SK-N-SH treated with all-trans-retinoic acid at 6 μM for 48 hours (cell line): ENCODE data around the gene ABCA9.
"Not testable (repeated sequence)": the region's sequence is repeated elsewhere in the genome, so short reads cannot be mapped to it uniquely, and the experiment has no call there.

Experiments
- ATAC-seq: fragments of 200-7000 bp; cut with Tn5 transposase; 3 replicates; pipeline ENCODE4 v1.9.1; 2020; ENCODE audit warnings: mild to moderate bottlenecking, moderate library complexity
- BACH2 ChIP-seq: fragments of 250-450 bp; sonication (Bioruptor Pico); IDR thresholded peaks from 2 replicates; pipeline ENCODE4 v1.9.0; 2021; ENCODE audit warnings: mild to moderate bottlenecking, borderline replicate concordance
- CREB5 ChIP-seq: fragments of 250-450 bp; sonication (Bioruptor Pico); IDR thresholded peaks from 2 replicates; pipeline ENCODE4 v1.5.1; 2020; ENCODE audit warnings: low read depth, mild to moderate bottlenecking, moderate library complexity
- CSDC2 ChIP-seq: fragments of 250-450 bp; sonication (Bioruptor Pico); IDR thresholded peaks from 2 replicates; pipeline ENCODE4 v1.5.0; 2020; ENCODE audit warnings: mild to moderate bottlenecking, moderate library complexity
- CSRNP3 ChIP-seq: fragments of 250-450 bp; sonication (Bioruptor Pico); IDR thresholded peaks from 2 replicates; pipeline ENCODE4 v1.5.1; 2021; ENCODE audit warnings: mild to moderate bottlenecking, moderate library complexity
- ESRRG ChIP-seq: fragments of 250-450 bp; sonication (Bioruptor Pico); IDR thresholded peaks from 2 replicates; pipeline ENCODE4 v1.6.1; 2021; ENCODE audit warnings: mild to moderate bottlenecking
- ISL1 ChIP-seq: fragments of 250-450 bp; sonication (Bioruptor Pico); IDR thresholded peaks from 2 replicates; pipeline ENCODE4 v2.1.2; 2022; ENCODE audit warnings: mild to moderate bottlenecking, moderate library complexity
- OSR1 ChIP-seq: fragments of 250-450 bp; sonication (Bioruptor Pico); IDR thresholded peaks from 2 replicates; pipeline ENCODE4 v1.8.0; 2022; ENCODE audit warnings: moderate library complexity, mild to moderate bottlenecking, inconsistent platforms
- PATZ1 ChIP-seq: fragments of 250-450 bp; sonication (Bioruptor Pico); IDR thresholded peaks from 2 replicates; pipeline ENCODE4 v1.8.0; 2020; ENCODE audit warnings: mild to moderate bottlenecking, moderate library complexity, borderline replicate concordance
- POU6F1 ChIP-seq: fragments of 250-450 bp; sonication (Bioruptor Pico); IDR thresholded peaks from 2 replicates; pipeline ENCODE4 v1.8.0; 2021; ENCODE audit warnings: low read depth, mild to moderate bottlenecking, moderate library complexity, borderline replicate concordance
- PPARA ChIP-seq: fragments of 250-450 bp; sonication (Bioruptor Pico); IDR thresholded peaks from 2 replicates; pipeline ENCODE4 v1.5.0; 2020; ENCODE audit warnings: mild to moderate bottlenecking, borderline replicate concordance
- RARB ChIP-seq: fragments of 250-450 bp; sonication (Bioruptor Pico); IDR thresholded peaks from 2 replicates; pipeline ENCODE4 v1.8.0; 2021; ENCODE audit warnings: mild to moderate bottlenecking, moderate library complexity
- SNAI2 ChIP-seq: fragments of 250-450 bp; sonication (Bioruptor Pico); IDR thresholded peaks from 2 replicates; pipeline ENCODE4 v1.5.0; 2020; ENCODE audit warnings: mild to moderate bottlenecking, moderate library complexity
- TCF4 ChIP-seq: fragments of 250-450 bp; sonication (Bioruptor Pico); IDR thresholded peaks from 2 replicates; pipeline ENCODE4 v1.8.0; 2021; ENCODE audit warnings: mild to moderate bottlenecking, moderate library complexity, borderline replicate concordance
- TOX ChIP-seq: fragments of 250-450 bp; sonication (Bioruptor Pico); IDR thresholded peaks from 2 replicates; pipeline ENCODE4 v1.8.0; 2021; ENCODE audit warnings: mild to moderate bottlenecking, moderate library complexity, borderline replicate concordance
- TSHZ2 ChIP-seq: fragments of 250-450 bp; sonication (Bioruptor Pico); IDR thresholded peaks from 2 replicates; pipeline ENCODE4 v1.5.0; 2020; ENCODE audit warnings: mild to moderate bottlenecking, moderate library complexity
- ZC3H10 ChIP-seq: fragments of 250-450 bp; sonication (Bioruptor Pico); IDR thresholded peaks from 2 replicates; pipeline ENCODE4 v1.5.1; 2021; ENCODE audit warnings: mild to moderate bottlenecking, moderate library complexity
- ZFP3 ChIP-seq: fragments of 250-450 bp; sonication (Bioruptor Pico); IDR thresholded peaks from 2 replicates; pipeline ENCODE4 v1.5.0; 2020; ENCODE audit warnings: mild to moderate bottlenecking, moderate library complexity
- ZFP30 ChIP-seq: fragments of 450-650 bp; formaldehyde crosslinking; IDR thresholded peaks from 2 replicates; pipeline ENCODE4 v1.5.0; 2022; ENCODE audit warnings: mild to moderate bottlenecking, moderate library complexity
- ZNF565 ChIP-seq: fragments of 450-650 bp; formaldehyde crosslinking; conservative IDR thresholded peaks from 2 replicates; pipeline ENCODE4 v1.5.0; 2020; ENCODE audit warnings: low read depth, mild to moderate bottlenecking, moderate library complexity
- ZNF70 ChIP-seq: fragments of 450-650 bp; formaldehyde crosslinking; IDR thresholded peaks from 2 replicates; pipeline ENCODE4 v1.5.0; 2020; ENCODE audit warnings: mild to moderate bottlenecking, moderate library complexity

The ABCA9 gene

GRCh38 chr17:69086641-69087040 lies 25.9 kb upstream of the ABCA9 start:
- TF ChIP-seq PATZ1 (CRISPR knock-in tag) (no peak), ISL1 (CRISPR knock-in tag) (no peak), TOX (CRISPR knock-in tag) (no peak), TCF4 (CRISPR knock-in tag) (no peak), RARB (no peak), CSRNP3 (no peak), ZFP30 (no peak), SNAI2 (CRISPR knock-in tag) (no peak), OSR1 (no peak), BACH2 (CRISPR knock-in tag) (no peak), ZNF70 (CRISPR knock-in tag) (no peak), TSHZ2 (CRISPR knock-in tag) (no peak), ZC3H10 (CRISPR knock-in tag) (no peak)
- ATAC-seq = no peak

- TF ChIP-seq BACH2 (CRISPR knock-in tag) (no peak), TCF4 (CRISPR knock-in tag) (no peak), ESRRG (no peak), ZFP3 (CRISPR knock-in tag) (no peak), POU6F1 (CRISPR knock-in tag) (no peak), ZNF70 (CRISPR knock-in tag) (no peak), ISL1 (CRISPR knock-in tag) (no peak)
- ATAC-seq = peak; percentile 76
Measured at GRCh38 chr17:69084911-69085310, 24.2 kb upstream of the ABCA9 start.

GRCh38 chr17:69082696-69083095 lies 22.0 kb upstream of the ABCA9 start:
- TF ChIP-seq ZFP3 (CRISPR knock-in tag) (no peak), CSRNP3 (no peak)
- TF ChIP-seq, all 23 proteins: peak for 0
- no peak for ATAC-seq

- no peak for TF ChIP-seq BACH2 (CRISPR knock-in tag)
- no peak for TF ChIP-seq TCF4 (CRISPR knock-in tag)
- no peak for ATAC-seq
Measured at GRCh38 chr17:69078864-69079263, 18.1 kb upstream of the ABCA9 start.

- no peak for ATAC-seq
- TF ChIP-seq PPARA (no peak), TSHZ2 (CRISPR knock-in tag) (no peak), RARB (no peak), TCF4 (CRISPR knock-in tag) (no peak), SNAI2 (CRISPR knock-in tag) (no peak), CSDC2 (CRISPR knock-in tag) (no peak), OSR1 (no peak), CREB5 (CRISPR knock-in tag) (no peak), ZNF565 (CRISPR knock-in tag) (no peak), ESRRG (no peak), ISL1 (CRISPR knock-in tag) (no peak), ZNF70 (CRISPR knock-in tag) (no peak)
Measured at GRCh38 chr17:69075823-69076222, 15.1 kb upstream of the ABCA9 start.

GRCh38 chr17:69073392-69073791 lies 12.7 kb upstream of the ABCA9 start:
- ATAC-seq = not testable (repeated sequence)
